GM19025 (cell line): ENCODE results near the gene TGFB3.

Experiments
- ATAC-seq: cut with Tn5 transposase; IDR thresholded peaks from one replicate; pipeline ENCODE4 v1.9.1; 2021; ENCODE audit warnings: mild to moderate bottlenecking, low read depth, moderate library complexity; ENCODE audit not compliant: unreplicated experiment

The TGFB3 gene

DNA sequence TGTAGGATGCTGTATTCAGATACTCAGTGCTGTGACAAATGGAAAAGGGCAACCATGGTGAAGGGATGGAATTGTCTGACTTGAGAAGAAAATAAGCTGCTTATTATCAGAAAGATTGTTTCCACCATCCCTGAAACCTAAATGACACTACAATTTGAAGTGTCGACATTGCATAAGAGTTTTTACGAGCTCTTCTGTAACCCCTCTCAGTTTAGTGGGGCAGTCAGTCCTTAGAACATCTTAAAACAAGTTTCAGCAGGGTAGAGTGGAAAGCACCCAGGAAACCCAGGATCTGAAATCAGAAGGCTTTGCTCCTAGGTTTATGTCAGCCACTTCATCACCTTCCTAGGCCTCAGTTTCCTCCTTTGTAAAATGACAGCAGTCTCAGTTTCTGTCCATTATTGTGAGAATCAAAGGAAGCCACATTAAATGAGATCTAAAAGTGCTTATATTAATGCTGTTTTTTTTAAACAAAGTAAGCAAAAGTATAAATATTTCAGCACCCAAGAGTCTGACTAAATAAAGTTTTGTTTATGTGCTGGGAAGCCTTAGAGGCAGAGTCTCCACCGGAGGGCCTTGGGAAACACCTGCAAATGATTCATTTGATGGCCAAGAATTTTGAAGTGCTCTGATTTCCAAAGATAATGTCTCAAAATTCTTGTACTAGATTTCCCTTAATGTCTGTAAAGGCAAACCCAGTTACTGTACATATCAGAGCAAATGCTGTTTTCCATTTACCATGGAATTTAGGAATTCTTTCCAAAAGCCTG lies 5.6 kb upstream of the TGFB3 start:
- ATAC-seq: no peak

- ATAC-seq: no peak
Measured at GRCh38 chr14:75986439-75986765, 4.6 kb upstream of the TGFB3 start.

- ATAC-seq: peak; percentile 70
Measured at GRCh38 chr14:75985618-75986438, 4.0 kb upstream of the TGFB3 start, which contains the start of gene IFT43. TSS of gene IFT43 (plus strand) at chr14:75985763. CDS start at chr14:75985787, 24 bp downstream.

GRCh38 chr14:75984674-75985073 lies 2.9 kb upstream of the TGFB3 start:
- ATAC-seq: no peak

DNA sequence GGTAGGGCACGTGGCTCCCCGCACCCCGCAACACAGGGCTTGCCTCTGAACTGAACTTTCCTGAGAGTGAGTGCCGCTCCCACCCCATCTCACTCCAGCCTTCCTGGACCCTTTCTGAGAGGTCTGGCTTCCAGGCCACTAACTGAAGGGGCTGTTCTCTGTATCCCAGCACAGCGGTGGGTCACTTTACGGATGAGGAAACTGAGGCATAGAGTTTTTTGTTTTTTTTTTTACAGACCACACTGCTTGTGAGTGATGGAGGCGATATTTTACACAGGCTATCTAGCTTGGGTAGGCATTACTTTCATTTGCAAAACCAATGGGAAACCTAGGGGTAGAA lies 1.2 kb upstream of the TGFB3 start:
- no peak for ATAC-seq

DNA sequence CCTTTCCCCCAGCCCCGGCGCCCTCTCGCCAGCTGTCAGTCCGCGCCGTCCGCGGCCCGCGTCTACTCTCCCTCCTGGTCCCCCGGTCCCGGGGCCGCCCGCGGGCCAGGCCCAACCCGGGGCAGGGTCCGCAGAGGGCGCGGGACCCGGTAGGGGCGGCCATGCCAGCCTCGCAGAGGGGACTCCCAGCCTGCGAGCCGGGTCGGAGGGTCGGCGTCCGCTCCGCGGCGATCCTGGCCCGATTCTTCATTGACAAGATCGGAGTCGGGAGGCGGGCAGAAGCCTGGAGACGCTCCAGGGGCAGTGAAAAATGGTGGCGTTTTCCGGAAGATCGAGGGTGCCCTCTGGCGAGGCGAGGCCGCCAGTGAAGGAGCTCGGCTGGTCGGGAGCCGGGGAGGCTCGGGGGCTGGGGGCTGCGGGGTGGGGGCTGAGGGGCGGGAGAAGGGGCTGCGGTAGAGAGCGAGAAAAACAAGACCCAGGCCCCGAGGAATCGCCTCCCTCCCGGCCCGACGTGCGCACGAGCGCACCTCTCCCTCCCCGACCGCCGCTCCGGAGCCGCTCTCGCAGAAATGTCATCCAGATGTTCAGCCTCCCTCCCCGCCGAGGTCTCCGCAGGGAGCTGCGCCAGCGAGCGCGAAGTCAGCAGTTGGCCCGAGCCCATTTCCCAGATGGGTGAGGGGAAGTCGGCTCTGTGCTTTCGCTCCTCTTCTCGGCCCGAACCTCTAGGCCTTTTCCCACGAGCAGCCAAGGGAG lies 647 bp upstream of the TGFB3 start:
- ATAC-seq: no peak

- ATAC-seq: no peak
Measured at GRCh38 chr14:75980856-75981255, 939 bp downstream of the TGFB3 start.

DNA sequence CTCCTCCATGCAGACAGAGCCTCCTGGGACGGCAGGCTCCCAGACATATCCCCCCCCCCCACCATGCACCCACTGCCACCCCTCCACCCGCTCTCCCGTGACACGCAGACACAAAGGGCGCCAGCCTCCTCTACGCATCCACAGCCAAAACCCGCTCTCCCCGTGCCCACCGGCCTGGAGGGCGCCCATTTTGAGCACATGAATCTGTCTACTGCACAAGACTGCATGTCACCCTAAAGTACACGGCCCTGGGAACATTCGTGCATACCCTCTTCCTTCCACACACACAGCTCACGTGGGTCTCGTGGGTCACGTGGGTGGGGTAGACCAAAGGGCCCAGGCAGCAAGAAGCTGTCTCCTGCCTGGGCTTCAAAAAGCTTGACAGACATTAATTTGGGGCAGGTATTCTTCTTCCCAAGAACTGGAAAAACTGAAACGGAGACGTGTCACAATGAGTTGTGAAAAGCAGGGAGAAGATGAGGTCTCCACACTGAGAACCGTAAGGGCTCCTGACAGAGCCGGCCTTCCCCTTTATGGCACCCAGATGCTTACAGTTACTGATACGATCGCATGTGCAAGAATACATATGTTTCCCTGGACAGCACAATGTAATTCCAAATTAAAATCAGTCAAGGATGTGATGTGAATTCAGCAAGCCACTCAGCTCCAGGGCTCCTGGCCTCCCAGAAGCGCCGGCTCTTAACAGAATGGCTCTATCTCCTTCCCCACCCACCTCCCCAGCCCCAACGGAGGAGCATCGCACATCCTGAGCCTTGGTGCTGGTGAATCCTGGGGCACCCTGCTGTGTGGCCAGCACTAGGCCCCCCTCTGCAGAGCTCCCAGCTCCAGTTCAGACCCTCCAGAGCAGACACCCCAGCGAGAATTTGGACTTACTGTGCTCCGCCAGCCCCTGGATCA lies 1.9 kb downstream of the TGFB3 start:
- ATAC-seq: no peak

GRCh38 chr14:75979071-75979571 lies 2.7 kb downstream of the TGFB3 start:
- ATAC-seq: no peak

- ATAC-seq: no peak
Measured at GRCh38 chr14:75978249-75978731, 3.5 kb downstream of the TGFB3 start.

DNA sequence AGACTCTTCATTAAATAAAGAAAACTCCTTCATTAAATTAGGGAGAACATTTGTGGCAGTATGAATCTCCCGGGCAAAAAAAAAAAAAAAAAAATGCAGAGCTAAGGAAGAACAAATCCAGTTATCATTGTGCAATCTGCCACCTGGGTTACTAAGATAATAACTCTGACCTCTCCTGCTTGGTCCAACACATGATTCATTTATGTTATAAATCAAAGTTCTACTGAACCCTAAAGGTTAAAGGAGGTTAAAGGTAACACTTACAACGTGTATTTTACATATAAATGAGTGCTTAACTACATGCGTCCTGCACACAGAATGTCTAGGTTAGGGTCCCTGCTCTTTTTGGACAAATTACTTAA lies 4.2 kb downstream of the TGFB3 start:
- no peak for ATAC-seq

GRCh38 chr14:75976826-75977581 lies 4.8 kb downstream of the TGFB3 start:
- no peak for ATAC-seq

DNA sequence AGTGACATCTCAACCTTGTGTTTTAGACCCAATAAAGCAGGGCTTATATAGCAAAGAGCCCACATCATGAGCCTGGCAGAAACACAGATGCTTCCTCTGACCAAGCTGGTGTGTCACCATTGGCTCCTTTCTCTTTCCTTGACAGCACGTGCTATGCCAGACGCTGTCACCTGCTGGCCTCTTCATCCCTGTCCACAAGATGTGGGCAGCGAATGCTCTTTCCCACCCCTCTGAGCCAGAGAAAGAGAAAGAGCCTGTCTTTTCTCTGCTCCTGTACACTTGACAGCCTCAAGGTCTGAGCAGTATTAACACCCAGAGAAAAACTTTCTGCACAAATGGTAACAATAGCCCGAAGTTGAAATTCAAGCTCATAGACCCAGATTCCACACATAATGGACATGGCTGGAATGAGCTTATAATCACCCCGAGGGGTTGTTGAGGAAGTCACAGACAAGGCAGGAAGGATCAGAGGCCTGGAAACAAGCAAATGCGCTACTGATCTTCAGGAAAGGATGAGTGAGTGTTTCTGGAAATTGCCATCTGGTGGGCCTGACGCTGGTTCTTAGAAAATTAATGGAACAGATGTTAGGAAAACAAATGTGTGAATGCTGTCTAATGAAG lies 8.9 kb downstream of the TGFB3 start:
- no peak for ATAC-seq

DNA sequence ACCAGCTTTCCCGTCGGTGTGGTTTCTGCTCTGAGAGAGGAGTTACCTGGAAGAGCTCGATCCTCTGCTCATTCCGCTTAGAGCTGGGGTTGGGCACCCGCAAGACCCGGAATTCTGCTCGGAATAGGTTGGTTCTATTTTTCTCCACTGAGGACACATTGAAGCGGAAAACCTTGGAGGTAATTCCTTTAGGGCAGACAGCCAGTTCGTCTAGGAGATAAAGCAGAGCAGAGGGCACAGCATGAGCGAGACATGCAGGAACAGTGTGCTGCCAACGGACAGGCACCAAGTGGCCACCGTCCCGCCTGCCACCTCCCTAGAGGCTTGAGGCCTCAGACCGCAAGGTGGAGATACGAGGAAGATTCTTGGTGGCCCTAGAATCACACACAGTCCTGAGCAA lies 10.3 kb downstream of the TGFB3 start:
- no peak for ATAC-seq

DNA sequence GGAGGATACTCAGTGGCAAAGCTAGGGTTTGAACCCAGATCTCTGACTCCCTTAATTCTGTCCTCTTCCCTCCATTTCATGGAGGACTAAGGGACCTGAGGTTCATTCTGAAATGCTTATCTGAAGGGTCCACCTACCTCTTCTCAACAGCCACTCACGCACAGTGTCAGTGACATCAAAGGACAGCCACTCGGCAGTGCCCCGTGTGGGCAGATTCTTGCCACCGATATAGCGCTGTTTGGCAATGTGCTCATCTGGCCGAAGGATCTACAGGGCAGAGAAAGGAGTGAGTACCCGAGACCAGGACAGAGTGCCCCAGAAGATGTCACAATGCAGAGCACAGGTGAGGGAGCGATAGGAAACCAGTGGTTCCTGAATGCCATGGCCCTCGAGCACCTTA lies 10.8 kb downstream of the TGFB3 start:
- no peak for ATAC-seq

GRCh38 chr14:75969891-75970290 lies 11.9 kb downstream of the TGFB3 start:
- no peak for ATAC-seq

DNA sequence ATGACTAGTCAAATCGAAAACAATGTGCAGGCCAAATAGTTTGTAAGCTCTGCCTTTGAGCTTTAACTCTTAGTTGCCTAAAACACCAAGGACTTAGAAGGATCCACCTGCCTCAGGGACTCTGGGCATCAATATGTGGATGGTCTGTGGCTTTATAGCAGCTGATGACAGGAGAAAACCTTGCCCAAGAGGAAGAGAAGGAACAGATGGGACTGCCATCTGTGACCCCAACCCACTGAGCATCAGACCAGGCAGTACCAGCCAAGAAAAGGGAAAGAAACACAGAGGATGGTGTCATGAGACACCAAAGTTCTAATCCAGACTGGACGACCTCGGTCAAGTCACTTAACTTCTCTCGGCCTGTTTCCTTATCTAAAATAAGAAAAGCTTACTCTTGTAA lies 12.7 kb downstream of the TGFB3 start:
- ATAC-seq: no peak

DNA sequence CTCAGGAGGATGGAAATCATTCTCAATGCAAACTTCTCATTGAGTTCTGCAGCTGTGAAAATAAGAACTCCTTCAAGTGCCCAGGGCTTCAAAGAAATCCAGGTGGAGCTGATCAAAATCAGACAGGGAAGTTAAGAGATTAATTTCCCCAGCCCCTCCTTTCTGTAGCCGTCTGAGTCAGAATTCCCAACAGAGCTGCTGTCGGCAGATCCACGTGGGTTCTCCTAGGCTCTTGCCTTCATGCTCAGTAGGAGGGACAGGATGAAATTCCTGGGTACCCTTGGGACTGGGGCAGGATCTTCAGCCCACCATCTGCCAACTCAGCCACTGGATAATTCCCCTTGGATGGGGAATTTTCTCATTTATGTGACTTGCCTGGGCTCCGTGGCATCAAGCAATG lies 13.3 kb downstream of the TGFB3 start:
- ATAC-seq: no peak

GRCh38 chr14:75967866-75968265 lies 13.9 kb downstream of the TGFB3 start:
- ATAC-seq: no peak
